Left lobe of liver (tissue), 2 donors: ENCODE data around the gene MYO3B. TPM values are rescaled to one million over a fixed set of nuclear protein-coding genes. Genes with fewer than 3 reads are reported as not detected.
"Not testable (repeated sequence)": the region's sequence is repeated elsewhere in the genome, so short reads cannot be mapped to it uniquely, and the experiment has no call there.

Source experiments
- ATAC-seq: fragments of 200-7000 bp; cut with Tn5 transposase; one replicate; pipeline ENCODE4 v1.9.1; 2020; ENCODE audit warnings: mild to moderate bottlenecking, moderate library complexity
- DNase-seq: peaks from one replicate; pipeline ENCODE4 v3.0.0-alpha.2; 2020; ENCODE audit warnings: low spot score
- total RNA-seq: library from RNA; stranded (reverse); gene quantifications from one replicate; pipeline ENCODE4 v1.2.1, GENCODE V29; 2021
- donor health status: DM: no; HTN: no; CAD: no; lungs with moderate emphysema.
- donor health status: DM: no; HTN: yes; CAD: no.

Gene MYO3B
- total RNA-seq, 1 donor from 2014 or later = not detected

DNA sequence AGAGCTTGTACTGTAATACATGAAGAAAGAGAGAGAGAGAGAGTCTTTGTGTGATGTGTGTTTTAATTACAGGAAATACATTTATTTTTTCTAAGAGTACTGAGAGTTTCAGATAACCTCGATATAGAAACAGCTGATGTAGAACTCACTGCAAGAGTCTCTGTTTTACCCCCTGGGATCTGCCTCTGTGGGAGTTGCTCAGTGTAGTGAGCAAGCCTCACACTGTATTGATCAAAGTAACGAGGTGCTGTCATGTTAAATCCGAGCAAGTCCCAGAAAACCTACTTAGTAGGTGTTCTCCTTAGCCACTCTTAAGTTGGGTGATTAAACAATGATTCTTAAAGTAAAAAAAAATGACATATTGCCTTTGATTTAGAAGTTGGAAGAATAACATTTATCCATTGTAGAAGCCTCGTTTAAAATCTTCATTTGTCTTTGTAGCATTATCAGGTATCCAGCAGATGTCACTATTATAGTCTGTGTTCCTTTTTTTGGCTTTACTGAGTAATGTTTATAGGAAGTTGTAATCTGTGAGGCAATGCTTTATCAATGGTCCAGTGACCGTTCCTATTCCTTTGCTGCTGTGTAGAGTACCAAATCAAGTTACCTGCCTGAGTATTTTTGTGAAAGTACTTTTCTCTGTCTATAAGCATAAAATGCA lies 219.0 kb downstream of the MYO3B start:
- DNase-seq (no peak), ATAC-seq (peak; percentile 92)

DNA sequence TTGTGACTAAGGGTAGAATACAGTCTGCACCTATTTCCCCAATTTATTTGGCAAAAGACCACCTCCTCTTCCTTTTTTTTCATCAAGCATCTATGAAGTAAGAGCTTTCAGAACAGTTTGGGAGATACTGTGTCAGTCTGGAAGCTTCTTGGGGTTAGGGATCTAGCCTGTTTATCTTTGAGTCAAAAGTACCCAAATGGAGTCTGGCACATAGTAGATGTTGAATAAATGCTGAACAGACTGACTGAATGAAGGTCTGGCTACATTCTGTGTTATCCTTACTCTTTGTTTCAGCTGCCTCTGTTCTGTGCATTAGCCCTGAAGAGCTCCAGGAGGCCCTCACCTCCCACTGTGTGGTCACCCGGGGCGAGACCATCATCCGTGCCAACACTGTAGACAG lies 223.2 kb downstream of the MYO3B start:
- ATAC-seq = no peak
- no peak for DNase-seq

DNA sequence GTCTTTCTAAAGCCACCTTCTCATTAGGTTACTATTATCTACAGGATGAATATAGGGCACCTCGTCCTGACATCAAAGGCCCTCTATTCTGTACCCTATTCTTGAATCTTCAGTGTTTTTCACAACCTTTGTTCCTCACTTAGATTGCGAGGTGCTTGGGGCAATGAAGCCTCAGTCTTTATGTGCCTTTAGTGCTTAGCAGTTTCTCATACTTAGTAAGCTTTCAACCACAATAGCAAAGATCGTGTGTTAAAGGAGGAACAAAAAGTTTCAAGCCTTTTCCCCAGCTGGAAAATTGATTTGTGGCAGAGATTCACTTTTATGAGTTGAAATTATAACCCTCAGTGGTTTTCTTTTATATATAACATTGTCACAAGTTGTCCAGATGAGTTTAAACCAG lies 226.9 kb downstream of the MYO3B start:
- ATAC-seq (no peak), DNase-seq (no peak)

DNA sequence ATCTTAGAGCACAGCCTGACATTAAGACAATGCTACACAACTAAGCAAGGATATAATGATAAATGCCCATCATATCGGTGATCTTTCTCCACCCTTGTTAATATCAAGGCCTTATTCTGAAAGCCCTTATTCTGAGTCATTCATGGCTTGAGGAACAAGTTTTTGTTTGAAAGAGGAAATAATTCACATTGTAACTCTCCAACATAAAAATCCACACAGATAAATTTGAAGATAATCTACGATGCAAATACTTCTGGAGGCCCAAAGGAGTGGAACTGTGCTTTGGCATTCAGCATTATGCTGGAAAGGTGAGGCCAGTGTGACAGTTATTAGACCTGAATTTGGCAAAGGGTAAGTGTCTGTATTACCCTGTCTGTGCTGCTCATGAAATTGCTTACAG lies 227.4 kb downstream of the MYO3B start:
- no peak for DNase-seq
- ATAC-seq = no peak

DNA sequence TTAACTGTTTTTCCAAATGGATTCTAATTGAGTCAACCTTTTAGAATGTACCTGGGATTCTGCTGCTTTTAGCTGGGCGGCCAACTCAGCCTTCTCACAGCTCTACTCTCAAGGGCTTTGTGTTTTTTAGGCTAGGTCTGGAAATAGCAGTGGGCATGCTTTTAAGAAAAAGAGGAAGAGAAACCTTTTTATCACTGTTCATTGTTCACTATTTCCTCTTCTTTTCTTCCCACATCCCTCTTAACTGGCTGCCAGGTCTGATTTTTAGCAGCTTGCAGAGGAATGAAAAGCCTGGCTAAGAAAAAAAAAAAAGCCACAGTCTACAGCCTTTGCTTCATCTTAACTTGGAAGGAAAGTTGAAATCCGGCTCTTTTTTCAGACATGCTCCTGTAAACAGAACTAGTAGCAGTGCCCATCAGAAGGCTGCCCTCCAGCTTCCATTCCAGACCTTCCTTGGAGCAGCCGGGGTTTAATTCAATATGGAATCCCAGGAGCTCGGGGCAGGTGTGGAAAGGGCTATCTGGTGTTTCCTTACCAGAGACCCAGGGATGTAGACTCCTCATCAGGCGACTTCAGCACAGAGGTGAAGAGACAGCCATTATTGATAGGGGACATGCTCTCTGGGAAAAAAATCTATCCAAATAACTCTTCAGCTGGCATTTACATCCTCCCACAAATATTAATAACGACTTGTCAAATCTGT lies 230.7 kb downstream of the MYO3B start:
- ATAC-seq = peak; percentile 42
- DNase-seq = no peak

DNA sequence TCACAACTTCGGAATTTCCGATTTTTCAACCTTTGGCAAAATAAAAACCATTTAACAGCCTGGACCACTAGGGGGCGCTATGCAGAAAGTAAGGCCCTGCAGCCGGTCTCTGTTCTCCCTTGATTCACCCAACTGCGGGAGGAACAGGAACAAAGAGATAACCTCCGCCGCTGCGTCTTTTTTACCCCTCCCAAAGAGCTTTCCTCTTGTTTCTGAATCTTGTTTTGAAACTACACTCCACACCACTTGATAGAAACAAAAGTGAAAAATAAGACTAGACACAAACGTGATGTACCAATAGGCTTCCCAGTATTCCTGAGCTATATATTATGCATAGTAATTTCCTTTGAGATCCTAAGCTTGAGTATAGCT lies 231.2 kb downstream of the MYO3B start:
- DNase-seq (peak; percentile 64), ATAC-seq (peak; percentile 97)

DNA sequence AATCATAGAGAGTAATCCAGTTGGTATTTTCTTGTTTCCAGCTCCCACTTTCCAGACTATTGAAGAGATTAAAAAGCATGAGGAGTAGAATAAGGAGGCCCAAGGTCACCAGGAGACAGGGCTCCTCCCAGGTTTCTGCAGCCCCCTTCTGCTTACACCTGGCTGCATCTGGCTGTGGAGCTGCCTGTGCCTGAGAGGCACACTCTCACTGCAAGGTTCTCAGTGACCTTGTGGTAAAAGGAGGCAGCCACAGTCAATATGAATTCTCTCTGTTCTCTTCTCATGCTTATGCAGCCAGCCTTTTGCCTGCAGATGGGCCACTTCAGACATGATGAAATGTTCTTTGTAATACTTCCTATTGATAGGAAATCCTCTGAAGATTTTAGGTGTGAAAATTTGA lies 233.7 kb downstream of the MYO3B start:
- DNase-seq = no peak
- ATAC-seq = no peak

DNA sequence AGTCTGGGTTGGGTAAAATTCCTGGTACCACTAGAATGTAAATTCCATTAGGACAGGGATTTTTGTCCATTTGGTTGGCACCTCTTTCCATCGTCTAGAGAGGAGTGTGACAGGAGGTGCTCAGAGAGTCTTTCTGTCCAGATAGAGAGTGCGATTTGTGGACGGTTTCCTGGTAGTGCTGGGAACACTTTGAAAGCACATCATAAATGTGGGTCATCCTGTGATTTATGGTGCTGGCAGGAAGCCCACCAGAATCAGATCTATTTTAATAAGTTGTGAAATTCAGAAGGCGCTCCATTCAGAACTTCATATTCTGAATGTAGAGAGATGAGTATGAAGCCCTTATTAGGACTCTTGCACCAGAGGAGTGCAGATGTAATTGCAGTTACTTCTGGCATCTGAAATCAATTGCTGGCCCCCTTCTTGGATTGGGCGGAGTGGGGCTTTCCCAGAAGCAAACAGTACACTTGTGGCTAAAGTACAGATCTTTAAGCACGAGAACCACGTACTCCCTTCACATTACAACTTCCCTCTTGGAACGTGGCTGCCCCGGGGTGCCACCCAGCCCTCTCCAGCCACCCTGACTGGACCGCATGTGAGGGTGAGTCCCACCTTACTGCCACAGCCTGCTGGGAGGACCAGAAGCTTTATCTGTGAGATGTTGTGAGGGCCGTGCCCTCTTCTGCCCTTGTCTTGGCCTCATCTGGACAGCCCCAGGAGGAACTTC lies 243.2 kb downstream of the MYO3B start:
- ATAC-seq = no peak
- no peak for DNase-seq

DNA sequence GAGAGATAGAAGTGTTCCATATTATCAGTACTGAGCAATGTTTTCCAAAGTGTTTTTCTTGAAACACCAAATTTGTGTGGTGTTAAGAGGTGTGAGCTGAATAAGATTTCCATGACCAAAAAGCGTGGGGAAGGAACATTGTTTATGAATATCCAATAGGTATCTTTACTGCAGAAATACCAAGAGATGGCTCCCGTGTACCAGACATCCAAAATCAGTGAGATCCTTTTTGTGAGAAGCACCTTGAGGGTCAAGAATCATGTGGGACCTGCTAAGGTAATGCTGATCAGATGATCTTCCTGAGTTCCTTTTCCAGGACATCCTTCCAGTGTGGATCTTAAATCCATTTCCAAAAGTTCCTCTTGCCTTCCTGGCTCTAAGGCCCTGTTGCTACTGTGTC lies 246.0 kb downstream of the MYO3B start:
- DNase-seq (no peak), ATAC-seq (no peak)

DNA sequence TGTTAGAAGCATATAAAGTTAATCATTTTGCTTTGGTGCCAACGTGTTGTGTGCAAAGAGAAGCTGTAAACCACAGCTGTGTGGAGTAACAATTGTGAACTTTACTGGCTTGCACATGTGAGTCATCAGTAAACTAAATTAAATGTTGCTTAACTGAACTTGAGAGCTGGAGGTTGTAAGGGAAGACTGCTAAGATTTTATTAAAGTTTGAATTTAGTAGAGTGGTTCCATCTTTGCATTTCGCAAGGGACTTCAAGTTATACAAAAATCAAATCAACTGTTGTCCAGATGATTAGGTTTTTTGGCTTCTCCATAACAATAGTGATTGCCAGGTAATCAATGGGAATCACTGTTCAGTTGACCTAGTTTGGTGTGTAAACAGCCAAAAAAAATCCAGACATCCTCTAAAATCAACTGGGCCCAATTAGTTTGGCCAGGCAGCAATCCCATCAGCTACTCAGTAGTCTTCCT lies 247.4 kb downstream of the MYO3B start:
- no peak for DNase-seq
- peak; percentile 86 for ATAC-seq

DNA sequence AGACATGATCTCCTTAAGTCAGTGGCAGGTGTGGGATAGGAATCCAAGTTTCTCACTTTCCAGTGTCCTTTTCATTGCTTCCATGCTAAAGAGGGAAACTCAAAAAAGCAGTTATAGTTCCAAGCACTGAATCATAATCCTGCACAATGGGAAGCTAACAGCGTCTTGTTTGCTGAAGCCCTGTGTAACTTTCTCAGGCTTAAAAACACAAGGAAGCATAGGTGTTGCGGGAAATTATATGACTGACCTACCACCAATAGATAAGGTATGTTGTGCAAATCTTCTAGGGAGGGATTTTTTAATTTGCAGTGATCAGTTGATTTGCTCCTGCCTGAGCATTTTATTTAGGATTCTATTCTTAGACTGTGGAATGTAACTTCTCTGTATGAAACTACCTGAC lies 250.9 kb downstream of the MYO3B start:
- no peak for ATAC-seq
- DNase-seq = no peak

DNA sequence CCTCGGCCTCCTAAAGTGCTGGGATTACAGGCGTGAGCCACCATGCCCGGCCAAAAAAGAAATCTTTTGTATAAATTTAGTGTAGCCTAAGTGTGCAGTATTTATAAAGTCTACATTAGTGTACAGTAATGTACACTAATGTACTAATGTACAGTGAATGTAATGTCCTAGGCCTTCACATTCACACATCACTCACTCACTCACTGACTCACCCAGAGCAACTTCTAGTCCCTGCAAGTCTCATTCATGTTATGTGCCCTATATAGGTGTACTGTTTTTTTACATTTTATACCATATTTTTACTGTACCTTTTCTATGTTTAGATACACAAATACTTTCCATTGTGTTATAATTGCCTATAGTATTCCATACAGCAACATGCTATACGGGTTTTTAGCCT lies 254.9 kb downstream of the MYO3B start:
- ATAC-seq (no peak), DNase-seq (no peak)

DNA sequence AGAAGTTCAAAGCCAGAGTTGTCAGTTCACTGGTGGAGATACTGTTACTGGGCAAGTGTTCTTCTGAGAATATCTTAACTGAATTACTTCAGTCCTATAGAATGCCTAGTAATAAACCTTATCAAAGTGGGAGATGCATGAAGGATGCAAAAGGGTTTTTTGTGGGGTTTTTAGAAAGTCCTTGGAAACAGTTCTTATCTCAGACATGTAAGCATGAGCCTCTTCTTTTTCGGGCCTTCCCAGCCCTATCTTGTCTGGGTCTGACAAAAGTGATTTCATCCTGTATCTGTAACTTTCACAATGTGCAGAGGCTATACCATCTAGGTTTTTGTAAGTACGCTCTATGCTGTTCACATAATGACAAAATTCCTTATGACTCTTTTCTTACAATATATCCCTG lies 255.5 kb downstream of the MYO3B start:
- no peak for ATAC-seq
- DNase-seq = no peak

DNA sequence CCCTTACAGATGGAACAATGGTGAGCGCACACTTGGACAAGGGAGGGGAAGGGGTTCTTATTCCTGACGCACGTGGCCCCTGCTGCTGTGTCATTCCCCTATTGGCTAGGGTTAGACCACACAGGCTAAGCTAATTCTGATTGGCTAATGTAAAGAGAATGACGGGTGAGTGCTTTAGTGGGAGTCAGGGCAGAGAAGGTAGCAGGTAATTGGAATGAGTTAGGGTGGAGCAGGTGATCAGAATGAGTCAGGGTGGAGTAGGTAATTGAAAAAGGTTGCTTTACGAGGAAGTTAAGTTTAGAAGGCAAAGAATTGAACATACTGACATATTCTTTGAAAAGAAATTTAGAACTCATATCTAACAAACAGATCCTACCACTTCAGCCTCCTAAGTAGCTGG lies 256.4 kb downstream of the MYO3B start:
- DNase-seq, ATAC-seq: not testable (repeated sequence)

DNA sequence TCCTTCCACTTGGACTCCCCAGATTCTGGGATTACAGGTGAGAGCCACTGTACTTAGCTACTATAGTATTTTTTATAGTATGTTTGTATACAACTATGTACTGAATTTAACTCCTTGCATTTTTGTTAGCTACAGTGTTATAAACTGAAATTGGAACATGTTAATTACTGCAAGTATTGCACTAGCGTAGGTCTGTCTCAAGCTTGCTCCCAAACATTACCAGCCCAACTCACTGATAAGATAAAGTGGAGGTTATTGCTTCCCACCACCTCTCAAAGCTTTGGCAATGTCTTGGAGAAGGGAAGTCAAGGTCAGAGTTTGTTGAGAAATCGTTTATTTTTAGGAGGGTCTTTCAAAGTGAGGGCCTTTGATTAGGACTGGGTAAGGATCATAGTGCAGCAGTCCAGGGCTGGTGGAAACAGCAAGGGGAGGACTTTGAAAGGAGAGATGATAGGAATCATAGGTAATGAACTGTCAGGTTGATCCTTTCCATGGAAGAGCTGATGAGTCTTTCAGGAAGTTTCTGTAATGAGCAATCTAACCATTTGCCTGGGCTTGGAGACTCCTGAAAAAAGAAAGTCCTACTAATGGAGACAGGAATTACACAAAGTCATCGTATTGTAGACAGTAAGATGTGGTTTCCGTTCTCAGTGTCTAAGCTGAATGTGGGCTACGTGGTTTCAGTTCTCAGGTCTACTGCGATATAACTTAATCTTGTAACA lies 257.1 kb downstream of the MYO3B start:
- DNase-seq (no peak), ATAC-seq (no peak)

DNA sequence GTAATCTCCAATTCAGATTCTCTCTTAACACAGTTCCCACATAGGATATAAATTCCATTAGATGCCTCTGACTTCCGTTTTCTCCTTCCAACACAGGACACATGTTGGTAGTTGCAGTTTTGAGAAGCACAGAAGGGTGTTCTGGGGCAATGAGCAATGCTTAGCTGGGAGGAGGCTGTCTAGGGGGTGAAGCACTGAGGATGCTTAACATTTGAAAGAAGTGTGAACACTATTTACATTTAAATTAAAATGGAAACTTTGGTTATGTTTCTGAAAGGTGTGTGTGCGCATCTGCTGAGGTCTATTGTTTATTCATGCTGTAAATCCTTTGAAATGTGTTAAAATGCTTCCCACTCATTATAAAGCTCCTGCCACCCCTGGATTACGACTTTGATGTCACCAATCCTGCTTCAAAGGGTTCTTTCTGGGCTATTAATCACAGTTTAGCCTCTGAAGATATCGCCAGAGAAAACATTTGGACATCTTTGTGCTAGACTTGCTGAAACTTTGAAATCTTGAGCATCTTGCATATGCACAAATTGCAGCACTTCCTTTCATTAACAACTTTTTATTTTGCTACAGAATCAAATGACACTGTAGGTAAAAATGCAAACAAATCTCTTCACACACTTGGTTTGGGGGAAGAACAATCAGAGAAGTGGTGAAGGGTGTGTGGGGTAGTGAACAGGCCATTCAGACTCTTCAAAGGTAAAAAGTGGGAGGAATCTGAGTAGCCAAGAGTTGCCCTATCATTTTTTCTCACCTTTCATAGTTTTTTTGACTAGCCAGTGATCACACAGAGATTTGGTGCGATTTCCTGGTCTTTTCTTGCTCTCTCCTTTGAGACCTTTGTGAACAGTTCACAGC lies 258.4 kb downstream of the MYO3B start:
- ATAC-seq (no peak), DNase-seq (no peak)

DNA sequence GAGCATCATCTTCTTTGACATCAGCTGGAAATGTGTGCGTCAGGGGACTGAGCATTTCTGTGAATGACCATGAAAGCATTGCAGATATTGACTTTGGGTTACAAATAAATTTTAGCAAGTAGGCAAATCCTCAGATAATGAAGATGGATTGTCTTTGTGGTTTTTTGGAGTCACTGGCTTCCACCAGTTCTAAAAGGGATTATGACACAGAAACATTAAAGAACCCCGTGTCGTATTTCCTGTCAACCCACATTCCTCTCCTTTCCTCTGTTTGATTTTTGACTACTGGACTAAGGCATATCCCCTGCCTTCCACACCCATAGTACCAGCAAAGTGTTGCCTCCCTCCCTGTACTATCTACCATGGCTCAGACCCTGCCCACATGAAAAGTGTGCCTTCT lies 268.1 kb downstream of the MYO3B start:
- no peak for ATAC-seq

DNA sequence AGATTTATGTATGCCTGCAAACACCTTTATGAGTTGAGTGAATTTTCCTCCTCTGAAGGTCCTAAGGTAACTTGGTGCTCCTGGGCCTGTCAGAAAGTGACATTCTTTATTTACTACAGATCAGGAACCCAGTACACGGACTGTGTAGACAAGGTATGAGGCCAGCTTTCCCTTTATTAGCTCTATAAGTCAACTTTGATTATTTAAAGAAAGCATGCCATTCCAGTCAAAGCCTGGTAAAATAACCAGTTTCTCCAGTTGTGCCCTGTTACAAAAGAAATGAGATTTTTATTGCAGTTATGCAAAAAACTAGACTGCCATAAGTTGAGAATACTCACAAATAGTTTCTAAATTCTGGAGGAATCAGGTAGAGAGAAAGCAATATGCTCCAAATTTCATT lies 271.1 kb downstream of the MYO3B start:
- ATAC-seq (no peak), DNase-seq (no peak)

More for the DNA sequence above, 268.1 kb downstream of the MYO3B start:
- no peak for DNase-seq

DNA sequence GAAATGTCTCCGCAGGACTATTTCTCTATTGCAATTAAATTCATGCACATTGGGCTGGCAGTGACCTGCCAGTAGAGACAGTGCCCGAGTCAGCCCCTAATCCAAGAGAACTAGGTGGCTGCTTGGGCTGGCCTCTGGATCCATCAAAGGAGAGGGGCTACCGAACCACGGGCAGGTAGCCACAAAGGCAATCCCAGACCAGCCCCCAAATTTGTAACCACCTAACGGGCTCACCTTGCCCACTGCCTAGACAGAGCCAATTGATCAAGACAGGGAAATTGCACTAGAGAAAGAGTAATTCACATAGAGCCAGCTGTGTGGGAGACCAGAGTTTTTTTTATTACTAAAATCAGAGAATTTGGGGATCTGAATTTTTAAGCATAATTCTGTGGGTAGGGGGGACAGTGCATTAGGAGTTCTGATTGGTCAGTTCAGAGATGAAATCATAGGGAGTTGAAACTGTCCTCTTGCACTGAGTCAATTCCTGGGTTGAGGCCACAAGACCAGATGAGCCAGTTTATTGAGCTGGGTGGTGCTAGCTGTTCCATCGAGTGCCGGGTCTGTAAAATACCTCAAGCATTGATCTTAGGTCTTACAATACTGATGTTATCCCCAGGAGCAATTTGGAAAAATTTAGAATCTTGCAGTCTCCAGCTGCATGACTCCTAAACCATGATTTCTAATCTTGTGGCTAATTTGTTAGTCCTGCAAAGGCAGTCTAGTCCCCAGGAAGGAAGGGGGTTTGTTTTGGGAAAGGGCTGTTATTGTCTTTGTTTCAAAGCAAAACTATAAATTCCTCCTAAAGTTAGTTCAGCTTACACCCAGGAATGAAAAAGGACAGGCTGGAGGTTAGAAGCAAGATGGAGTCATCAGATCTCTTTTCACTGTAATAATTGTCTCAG lies 276.8 kb downstream of the MYO3B start:
- ATAC-seq (no peak), DNase-seq (no peak)
